Endothelial cell of umbilical vein (primary cell): ENCODE measurements around the gene ACP3. TPM values are rescaled to one million over a fixed set of nuclear protein-coding genes. Genes with fewer than 3 reads are reported as not detected.
"Not testable (repeated sequence)": the region's sequence is repeated elsewhere in the genome, so short reads cannot be mapped to it uniquely, and the experiment has no call there.

Experiments used
- BruUV-seq: library from RNA; stranded (reverse); fragments of 400-500 nt; replicated peaks from 2 replicates; lab custom pipeline; 2021; lab: Mats Ljungman, UMichigan
- CTCF ChIA-PET: fragments of 300-600, 350-600 bp; sonication (Branson Sonifier 250); formaldehyde crosslinking; loops from one replicate; lab custom pipeline; 2021; ENCODE audit warnings: antibody characterized with exemption, inconsistent platforms; lab: Charles Lee
- POLR2A ChIA-PET: fragments of 300-600, 350-600 bp; sonication (Branson Sonifier 250); formaldehyde crosslinking; loops from one replicate; lab custom pipeline; 2021; ENCODE audit warnings: antibody characterized with exemption, inconsistent platforms; lab: Charles Lee
- DNase-seq: peaks from one replicate; pipeline ENCODE4 v3.0.0-alpha.2; 2011; ENCODE audit warnings: low read depth, low spot score
- FAIRE-seq: peaks from 2 replicates; lab custom pipeline; 2011; peaks lifted over from hg19 to GRCh38; lab: Jason Lieb, UNC
- H2AFZ ChIP-seq: 2 replicates; pipeline ENCODE4 v1.6.0; 2012; ENCODE audit warnings: low read depth, low read length, control low read depth, inconsistent platforms
- H3K27ac ChIP-seq: 2 replicates; pipeline ENCODE4 v1.5.1; 2011; ENCODE audit warnings: low read depth, mild to moderate bottlenecking, control low read depth, low read length, moderate library complexity; ENCODE audit not compliant: insufficient read depth
- H3K27me3 ChIP-seq, 2 experiments: 2 replicates each; pipeline versions ENCODE4 v1.6.0 to v1.6.1; 2011; ENCODE audit warnings: low read length in 2 of 2, mixed read lengths in 1 of 2; ENCODE audit not compliant: control insufficient read depth in 2 of 2, insufficient read depth in 2 of 2
- H3K36me3 ChIP-seq, 2 experiments: 2 replicates in 1 of 2; 3 replicates in 1 of 2; pipeline ENCODE4 v1.5.1; 2011; ENCODE audit warnings: low read length in 2 of 2, mild to moderate bottlenecking in 1 of 2, moderate library complexity in 1 of 2; ENCODE audit not compliant: control insufficient read depth in 2 of 2, insufficient read depth in 2 of 2; ENCODE audit errors: extremely low read depth in 1 of 2
- H3K4me1 ChIP-seq: 3 replicates; pipeline ENCODE4 v1.5.1; 2011; ENCODE audit warnings: mild to moderate bottlenecking, low read length; ENCODE audit not compliant: control insufficient read depth, insufficient read depth; ENCODE audit errors: extremely low read depth
- H3K4me2 ChIP-seq: 2 replicates; pipeline ENCODE4 v1.6.1; 2011; ENCODE audit warnings: low read length, control low read depth, mixed read lengths; ENCODE audit not compliant: insufficient read depth
- H3K4me3 ChIP-seq, 3 experiments: fragments of 200-600 bp in 1 of 3; sonication (generic), shearing (Covaris generic) in 1 of 3; replicated peaks in 1 of 3; 2 replicates each; pipeline ENCODE4 v1.5.1; 2011 to 2016; ENCODE audit warnings: control low read depth in 3 of 3, low read length in 3 of 3, mild to moderate bottlenecking in 2 of 3, inconsistent platforms in 1 of 3, low read depth in 1 of 3, moderate library complexity in 1 of 3; ENCODE audit not compliant: insufficient read depth in 1 of 3
- H3K79me2 ChIP-seq: 2 replicates; pipeline ENCODE4 v1.6.0; 2012; ENCODE audit warnings: low read length, inconsistent platforms; ENCODE audit not compliant: control insufficient read depth, insufficient read depth
- H3K9ac ChIP-seq: replicated peaks from 2 replicates; pipeline ENCODE3; 2011; ENCODE audit warnings: low read length, control low read depth; ENCODE audit not compliant: insufficient read depth; ENCODE audit errors: extremely low read depth
- H3K9me1 ChIP-seq: replicated peaks from 3 replicates; pipeline ENCODE4 v1.6.0; 2011; ENCODE audit warnings: mild to moderate bottlenecking, low read length; ENCODE audit not compliant: control insufficient read depth, insufficient read depth; ENCODE audit errors: extremely low read depth
- H3K9me3 ChIP-seq: replicated peaks from 2 replicates; pipeline ENCODE4 v1.5.1; 2012; ENCODE audit warnings: low read length, inconsistent platforms; ENCODE audit not compliant: control insufficient read depth, insufficient read depth
- H4K20me1 ChIP-seq: replicated peaks from 2 replicates; pipeline ENCODE3; 2011; ENCODE audit warnings: mild to moderate bottlenecking, low read length; ENCODE audit not compliant: control insufficient read depth, insufficient read depth; ENCODE audit errors: extremely low read depth
- FOS ChIP-seq: IDR thresholded peaks from 2 replicates; pipeline ENCODE4 v1.6.1; 2011; ENCODE audit warnings: mild to moderate bottlenecking, low read length, moderate library complexity, borderline replicate concordance; ENCODE audit not compliant: insufficient read depth
- GATA2 ChIP-seq: IDR thresholded peaks from 2 replicates; pipeline ENCODE4 v1.7.0; 2011; ENCODE audit warnings: low read depth, mild to moderate bottlenecking, moderate library complexity, mixed read lengths, low read length; ENCODE audit not compliant: insufficient read length, insufficient read depth
- JUN ChIP-seq: IDR thresholded peaks from 2 replicates; pipeline ENCODE4 v1.6.1; 2011; ENCODE audit warnings: borderline replicate concordance, low read depth; ENCODE audit not compliant: insufficient read length, insufficient read depth
- MYC ChIP-seq: IDR thresholded peaks from one replicate; pipeline ENCODE4 v1.6.1; 2011; ENCODE audit warnings: mild to moderate bottlenecking, low read depth, low read length
- POLR2A ChIP-seq: IDR thresholded peaks from 2 replicates; pipeline ENCODE4 v1.6.1; 2012; ENCODE audit warnings: low read depth, mild to moderate bottlenecking, control low read depth, low read length
- POLR2AphosphoS5 ChIP-seq: IDR thresholded peaks from 2 replicates; pipeline ENCODE4 v1.6.1; 2012; ENCODE audit warnings: low read depth, mild to moderate bottlenecking, control low read depth, low read length, moderate library complexity; ENCODE audit not compliant: insufficient read depth
- dilution Hi-C: fragments of 300-500 bp; cut with MboI; formaldehyde crosslinking; loops from one replicate; pipeline ENCODE4 v1.15.0; 2019; ENCODE audit warnings: low sequenced_read_pairs; ENCODE audit not compliant: extremely low pct_ligation_motif_present
- intact Hi-C: fragments of 100-400 bp; cut with micrococcal nuclease; formaldehyde crosslinking; loops from one replicate; pipeline ENCODE4 v1.10.0; 2022
- polyA plus RNA-seq, 4 experiments: library from polyadenylated mRNA; depleted of rRNA in 3 of 4; stranded (reverse) in 3 of 4; unstranded in 1 of 4; fragments of >200 nt; gene quantifications; 2 replicates each; pipeline versions ENCODE4 v1.2.1 to v1.2.3, GENCODE V29; 2011 to 2012; ENCODE audit warnings: missing spikeins in 1 of 4
- total RNA-seq: library from RNA; stranded (reverse); gene quantifications from 2 replicates; pipeline ENCODE4 v1.2.3, GENCODE V29; 2021
- TF ChIP-seq, protein P1 (sequence below): IDR thresholded peaks from 2 replicates; pipeline ENCODE4 v1.6.1; 2011; ENCODE audit not compliant: insufficient read depth, insufficient read length
- TF ChIP-seq, protein P2 (sequence below), 2 donors: IDR thresholded peaks; 1 replicate in 1 of 2; 2 replicates in 1 of 2; pipeline ENCODE4 v1.5.1; 2011; ENCODE audit warnings: low read length in 2 of 2, mild to moderate bottlenecking in 2 of 2, moderate library complexity in 2 of 2, control low read depth in 1 of 2, inconsistent platforms in 1 of 2, low read depth in 1 of 2; ENCODE audit not compliant: insufficient read depth in 1 of 2; ENCODE audit errors: extremely low read depth in 1 of 2

The ACP3 gene
- total and polyA plus RNA-seq, 2 donors (not counting 3 experiments of a cell fraction or from before 2014, with no cell fraction given) = not detected

DNA sequence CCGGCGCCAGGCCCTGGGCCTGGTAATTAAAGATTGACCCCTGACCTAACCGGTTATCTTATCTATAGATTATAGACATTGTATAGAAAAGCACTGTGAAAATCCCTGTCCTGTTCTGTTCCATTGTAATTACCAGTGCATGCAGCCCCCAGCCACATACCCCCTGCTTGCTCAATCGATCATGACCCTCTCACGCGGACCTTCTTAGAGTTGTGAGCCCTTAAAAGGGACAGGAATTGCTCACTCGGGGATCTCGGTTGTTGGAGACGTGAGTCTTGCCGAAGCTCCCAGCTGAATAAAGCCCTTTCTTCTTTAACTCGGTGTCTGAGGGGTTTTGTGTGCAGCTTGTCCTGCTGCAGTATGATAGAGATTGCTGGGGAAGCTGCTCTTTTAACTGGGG, 7.2 kb upstream of the ACP3 start:
- H3K4me3 ChIP-seq, H3K4me2 ChIP-seq, DNase-seq, FAIRE-seq, H3K9me3 ChIP-seq, H3K27me3 ChIP-seq, H3K79me2 ChIP-seq, H2AFZ ChIP-seq, dilution Hi-C loops, BruUV-seq, H3K27ac ChIP-seq, POLR2A ChIA-PET, H4K20me1 ChIP-seq, CTCF ChIA-PET, H3K9ac ChIP-seq, H3K9me1 ChIP-seq, H3K36me3 ChIP-seq, H3K4me1 ChIP-seq, intact Hi-C loops: not testable (repeated sequence)

DNA sequence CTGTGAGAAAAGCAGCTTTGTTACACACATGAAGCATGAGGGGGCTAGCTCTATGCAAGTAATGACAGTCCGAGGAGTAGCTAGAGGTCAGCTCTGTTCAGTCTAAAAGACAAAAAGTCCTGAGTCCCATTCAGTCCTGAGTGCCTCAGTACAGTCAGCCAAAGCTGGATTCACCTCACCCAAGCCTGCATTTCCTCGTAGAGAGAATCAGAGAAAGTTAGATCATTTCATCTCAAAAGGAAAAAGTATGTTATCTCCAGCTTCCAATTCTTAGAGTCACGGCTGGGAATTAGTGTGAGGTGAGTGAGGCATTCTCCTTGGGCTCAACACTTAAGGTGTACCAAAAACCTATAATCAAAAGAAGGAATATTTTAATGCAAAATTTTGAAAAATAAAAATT, 5.9 kb upstream of the ACP3 start:
- H3K27me3 ChIP-seq = no peaks in the 10 kb centered on the region
- H4K20me1 ChIP-seq = no peaks in the 10 kb centered on the region
- no peaks in the 10 kb centered on the region for H3K9me3 ChIP-seq
- no peak for TF ChIP-seq JUN
- no peak for TF ChIP-seq FOS
- TF ChIP-seq, protein P1, sequence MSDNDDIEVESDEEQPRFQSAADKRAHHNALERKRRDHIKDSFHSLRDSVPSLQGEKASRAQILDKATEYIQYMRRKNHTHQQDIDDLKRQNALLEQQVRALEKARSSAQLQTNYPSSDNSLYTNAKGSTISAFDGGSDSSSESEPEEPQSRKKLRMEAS = no peak
- TF ChIP-seq GATA2 = no peak
- no peak for TF ChIP-seq MYC
- TF ChIP-seq, protein P2, sequence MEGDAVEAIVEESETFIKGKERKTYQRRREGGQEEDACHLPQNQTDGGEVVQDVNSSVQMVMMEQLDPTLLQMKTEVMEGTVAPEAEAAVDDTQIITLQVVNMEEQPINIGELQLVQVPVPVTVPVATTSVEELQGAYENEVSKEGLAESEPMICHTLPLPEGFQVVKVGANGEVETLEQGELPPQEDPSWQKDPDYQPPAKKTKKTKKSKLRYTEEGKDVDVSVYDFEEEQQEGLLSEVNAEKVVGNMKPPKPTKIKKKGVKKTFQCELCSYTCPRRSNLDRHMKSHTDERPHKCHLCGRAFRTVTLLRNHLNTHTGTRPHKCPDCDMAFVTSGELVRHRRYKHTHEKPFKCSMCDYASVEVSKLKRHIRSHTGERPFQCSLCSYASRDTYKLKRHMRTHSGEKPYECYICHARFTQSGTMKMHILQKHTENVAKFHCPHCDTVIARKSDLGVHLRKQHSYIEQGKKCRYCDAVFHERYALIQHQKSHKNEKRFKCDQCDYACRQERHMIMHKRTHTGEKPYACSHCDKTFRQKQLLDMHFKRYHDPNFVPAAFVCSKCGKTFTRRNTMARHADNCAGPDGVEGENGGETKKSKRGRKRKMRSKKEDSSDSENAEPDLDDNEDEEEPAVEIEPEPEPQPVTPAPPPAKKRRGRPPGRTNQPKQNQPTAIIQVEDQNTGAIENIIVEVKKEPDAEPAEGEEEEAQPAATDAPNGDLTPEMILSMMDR (IDR thresholded peaks at IDR 0.05; ENCODE audit: extremely low read depth in 1 of 2, insufficient read depth in 1 of 2, low read depth in 1 of 2, low read length in 2 of 2) = no peak
- TF ChIP-seq POLR2AphosphoS5 = no peak
- no peak for TF ChIP-seq POLR2A
- dilution Hi-C loops = no loop called here
- no peak overlapping the region for H2AFZ ChIP-seq
- CTCF ChIA-PET = no interaction called here
- no TSS peak for BruUV-seq
- no peak overlapping the region for H3K9ac ChIP-seq
- H3K4me3 ChIP-seq = no peak overlapping the region
- DNase-seq (no peak), FAIRE-seq (no peak)
- no peak overlapping the region for H3K4me2 ChIP-seq
- no peak overlapping the region for H3K27ac ChIP-seq
- POLR2A ChIA-PET = no interaction called here
- H3K9me1 ChIP-seq = no peaks in the 10 kb centered on the region
- H3K4me1 ChIP-seq = no peaks in the 10 kb centered on the region
- no peaks in the 10 kb centered on the region for H3K79me2 ChIP-seq
- no peaks in the 10 kb centered on the region for H3K36me3 ChIP-seq
- intact Hi-C loops = no loop called here
